Adrenal gland (tissue), 12 donors: ENCODE results near the gene GABBR1. TPM values are rescaled to one million over a fixed set of nuclear protein-coding genes. Genes with fewer than 3 reads are reported as not detected.

Source experiments
- DNase-seq, 7 donors: peaks; one replicate each; pipeline ENCODE4 v3.0.0-alpha.2; 2019 to 2020
- H3K27ac ChIP-seq, 5 donors: fragments of 200-600 bp; sonication (generic) in 4 of 5; 1 replicate in 3 of 5; 2 replicates in 2 of 5; pipeline versions ENCODE4 v1.5.1 to v1.8.0; 2016 to 2020; ENCODE audit warnings: mild to moderate bottlenecking in 1 of 5
- H3K27me3 ChIP-seq: fragments of 200-600 bp; 2 replicates; pipeline ENCODE4 v1.8.0; 2021
- H3K36me3 ChIP-seq, 2 donors: fragments of 200-600 bp; replicated peaks in 1 of 2; 1 replicate in 1 of 2; 2 replicates in 1 of 2; pipeline versions ENCODE4 v1.5.1 to v1.8.0; 2018 to 2022
- H3K4me1 ChIP-seq, 2 donors: fragments of 200-600 bp; replicated peaks in 1 of 2; 1 replicate in 1 of 2; 2 replicates in 1 of 2; pipeline versions ENCODE4 v1.5.1 to v1.8.0; 2018 to 2021
- H3K4me3 ChIP-seq, 4 donors: fragments of 200-600 bp; sonication (generic) in 3 of 4; one replicate each; pipeline ENCODE4 v1.5.1; 2016 to 2018
- H3K9me3 ChIP-seq, 3 donors: fragments of 200-600 bp; sonication (generic) in 1 of 3; replicated peaks in 1 of 3; 1 replicate in 2 of 3; 2 replicates in 1 of 3; pipeline versions ENCODE4 v1.5.1 to v1.8.0; 2016 to 2021
- POLR2A ChIP-seq, 2 donors: fragments of 450-650 bp; IDR thresholded peaks; one replicate each; pipeline ENCODE4 v1.6.1; 2017; ENCODE audit warnings: antibody characterized with exemption in 2 of 2, mild to moderate bottlenecking in 2 of 2, moderate library complexity in 1 of 2
- WGBS, 4 donors: extraction: QIAGEN DNeasy Blood & Tissue Kit in 2 of 4; methylation state at CpG; one replicate each; pipeline versions ENCODE4 v1.1.5 to v1.1.7; 2013 to 2017; 5-methylcytosine and 5-hydroxymethylcytosine counted together
- intact Hi-C, 2 donors: fragments of 100-400 bp; cut with DNase I; formaldehyde crosslinking; loops; one replicate each; pipeline versions ENCODE4 v1.14.1 to v1.15.0; 2022 to 2023
- polyA plus RNA-seq, 3 donors: library from polyadenylated mRNA; stranded (reverse); fragments of 200-250 nt in 2 of 3; fragments of 350-450 nt in 1 of 3; fragmentation: Illumina TruSeq in 1 of 3; extraction: RNeasy Lipid Tissue Mini Kit (QIAGEN cat#74804) in 1 of 3; gene quantifications; one replicate each; pipeline ENCODE4 v1.2.3, GENCODE V29; 2013 to 2014
- total RNA-seq, 9 donors: library from RNA; depleted of rRNA in 4 of 9; stranded (reverse); fragments of >200 nt in 4 of 9; fragments of 120-200 nt in 1 of 9; fragmentation: NEBNext Ultra II Directional in 1 of 9; extraction: Animal tissue kit (Norgen Biotek cat#: 25700) in 1 of 9; gene quantifications; one replicate each; pipeline versions ENCODE4 v1.1.0 to v1.2.4, GENCODE V29; 2013 to 2023
- TF ChIP-seq, protein P1 (sequence below), 6 experiments: fragments of 450-650 bp in 4 of 6; fragments of 200-600 bp in 2 of 6; sonication (generic) in 1 of 6; IDR thresholded peaks; 1 replicate in 5 of 6; 2 replicates in 1 of 6; pipeline versions ENCODE4 v1.5.1 to v1.8.0; 2016 to 2021; ENCODE audit warnings: antibody characterized with exemption in 6 of 6, mild to moderate bottlenecking in 2 of 6, moderate library complexity in 1 of 6
- donor health status: healthy with polysubstance abuse.
- donor health status: Bipolar disorder and iron deficiency.
- donor health status: DM: yes; HTN: yes; CAD: no.
- donor health status: DM: no; HTN: no; CAD: no.
- donor health status: DM: no; HTN: no; CAD: no.
- donor health status: DM: yes; HTN: yes; CAD: no.

The GABBR1 gene
- total and polyA plus RNA-seq, 12 donors: 6.9 to 68.9 (median 18.1) TPM

DNA sequence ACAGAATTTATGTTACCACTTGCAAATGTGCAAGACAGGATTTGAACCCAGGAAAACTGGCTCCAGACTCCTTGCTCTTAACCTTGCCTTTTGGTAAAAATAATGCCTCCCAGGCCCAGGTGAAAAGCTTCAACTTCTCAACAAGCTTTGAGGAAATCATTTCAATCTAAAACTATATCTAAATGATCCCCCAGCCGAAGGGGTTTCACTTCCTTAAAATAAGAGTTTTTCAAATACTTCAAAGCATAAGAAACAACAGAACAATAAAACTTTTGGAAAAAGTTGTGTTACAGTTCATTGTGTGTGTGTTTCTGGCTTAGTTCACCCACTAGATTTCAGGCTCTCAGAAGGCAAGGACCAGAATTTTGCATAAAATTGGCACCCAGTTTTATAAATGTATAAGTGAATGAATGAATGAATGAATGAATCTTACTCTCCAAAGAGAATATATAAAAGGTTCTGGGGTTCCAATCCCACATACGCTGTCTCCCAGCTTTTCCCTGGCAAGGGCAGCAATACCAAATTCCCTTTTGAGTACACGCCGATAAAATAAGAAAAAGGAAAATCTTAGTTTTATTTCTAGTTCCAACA is 42.7 kb downstream of the GABBR1 start:
- H3K4me3 ChIP-seq: no peak overlapping the region
- no peak for DNase-seq
- no peak for TF ChIP-seq POLR2A (IDR thresholded peaks at IDR 0.05)
- no peak overlapping the region for H3K27ac ChIP-seq
- intact Hi-C loops: no loop called here
- no peaks in the 10 kb centered on the region for H3K9me3 ChIP-seq
- no peaks in the 10 kb centered on the region for H3K4me1 ChIP-seq
- H3K27me3 ChIP-seq: no peaks in the 10 kb centered on the region
- WGBS, 4 donors: 74 to 85% (median 81%) methylated on average over 4 of the region's 4 CpGs
- H3K36me3 ChIP-seq: no peaks in the 10 kb centered on the region

DNA sequence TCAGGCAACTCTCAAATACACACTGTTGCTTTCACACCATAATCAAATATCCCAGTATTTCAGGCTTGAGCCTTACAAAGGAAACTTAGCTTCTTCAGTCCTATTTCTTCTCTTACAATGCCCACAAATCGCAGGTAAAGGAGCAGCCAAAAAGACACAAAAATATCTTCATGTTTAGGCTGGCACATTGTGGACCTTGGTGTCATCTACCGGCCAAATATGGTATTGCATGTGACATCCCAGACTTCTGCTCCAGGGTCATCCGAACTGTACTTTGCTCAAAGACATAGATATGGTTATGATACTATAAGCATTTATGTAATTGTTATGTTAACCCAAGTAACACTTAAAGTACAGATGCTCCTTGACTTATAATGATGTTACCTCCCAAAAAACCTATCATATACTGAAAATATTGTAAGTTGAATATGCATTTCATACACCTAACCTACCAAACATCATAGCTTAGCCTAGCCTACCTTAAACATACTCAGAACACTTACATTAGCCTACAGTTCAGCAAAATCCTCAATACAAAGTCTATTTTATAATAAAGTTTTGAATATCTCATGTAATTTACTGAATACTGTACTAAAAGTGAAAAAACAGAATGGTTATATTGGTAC is 43.4 kb downstream of the GABBR1 start:
- Histone ChIP-seq H3K36me3 (no peaks in the 10 kb centered on the region), H3K27ac (no peak overlapping the region), H3K4me3 (no peak overlapping the region), H3K4me1 (no peaks in the 10 kb centered on the region), H3K9me3 (no peaks in the 10 kb centered on the region), H3K27me3 (no peaks in the 10 kb centered on the region)
- WGBS, 4 donors: 2 to 9% (median 3%) methylated on average over 3 of the region's 3 CpGs
- no peak for TF ChIP-seq POLR2A (IDR thresholded peaks at IDR 0.05)
- TF ChIP-seq, protein P1, sequence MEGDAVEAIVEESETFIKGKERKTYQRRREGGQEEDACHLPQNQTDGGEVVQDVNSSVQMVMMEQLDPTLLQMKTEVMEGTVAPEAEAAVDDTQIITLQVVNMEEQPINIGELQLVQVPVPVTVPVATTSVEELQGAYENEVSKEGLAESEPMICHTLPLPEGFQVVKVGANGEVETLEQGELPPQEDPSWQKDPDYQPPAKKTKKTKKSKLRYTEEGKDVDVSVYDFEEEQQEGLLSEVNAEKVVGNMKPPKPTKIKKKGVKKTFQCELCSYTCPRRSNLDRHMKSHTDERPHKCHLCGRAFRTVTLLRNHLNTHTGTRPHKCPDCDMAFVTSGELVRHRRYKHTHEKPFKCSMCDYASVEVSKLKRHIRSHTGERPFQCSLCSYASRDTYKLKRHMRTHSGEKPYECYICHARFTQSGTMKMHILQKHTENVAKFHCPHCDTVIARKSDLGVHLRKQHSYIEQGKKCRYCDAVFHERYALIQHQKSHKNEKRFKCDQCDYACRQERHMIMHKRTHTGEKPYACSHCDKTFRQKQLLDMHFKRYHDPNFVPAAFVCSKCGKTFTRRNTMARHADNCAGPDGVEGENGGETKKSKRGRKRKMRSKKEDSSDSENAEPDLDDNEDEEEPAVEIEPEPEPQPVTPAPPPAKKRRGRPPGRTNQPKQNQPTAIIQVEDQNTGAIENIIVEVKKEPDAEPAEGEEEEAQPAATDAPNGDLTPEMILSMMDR (IDR thresholded peaks at IDR 0.05): peak; percentile 90 to 96 (median 94)
- DNase-seq: peak; percentile 31 to 77 (median 47)
- intact Hi-C loops: loop anchor here in 1 of 2 donors (10.0 kb wide), 1 partner anchor 905 kb away; no protein-coding TSS in a partner anchor

DNA sequence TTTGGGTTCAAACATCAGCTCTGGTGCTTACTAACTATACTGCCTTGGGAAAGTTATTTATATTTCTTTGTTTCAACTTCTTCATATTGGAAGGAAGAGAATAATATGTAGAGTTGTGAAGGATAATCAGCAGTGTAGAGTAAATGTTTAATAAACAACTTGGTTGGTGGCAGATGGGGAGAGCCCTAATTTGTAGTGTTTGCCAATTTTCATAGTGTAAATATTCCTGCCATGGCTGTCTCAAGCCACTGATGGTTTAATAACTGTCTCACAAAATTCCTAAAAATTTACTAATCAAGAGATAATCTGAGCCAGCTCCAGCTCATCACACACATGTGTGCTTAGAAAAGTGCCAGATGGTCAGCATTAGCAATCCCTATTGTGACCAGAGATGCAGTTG is 48.2 kb downstream of the GABBR1 start, which contains the start of gene OR2H2:
Gene OR2H2, plus strand, starts transcription at position 301 of the 400 bp plus-strand sequence. CDS start 2,824 bp downstream, outside the sequence.
- H3K27me3 ChIP-seq: no peaks in the 10 kb centered on the region
- intact Hi-C loops: loop anchor here in 1 of 2 donors (10.0 kb wide), 1 partner anchor 900 kb away; no protein-coding TSS in a partner anchor
- H3K9me3 ChIP-seq: no peaks in the 10 kb centered on the region
- TF ChIP-seq, protein P1 (IDR thresholded peaks at IDR 0.05): no peak
- no peak for TF ChIP-seq POLR2A (IDR thresholded peaks at IDR 0.05)
- H3K36me3 ChIP-seq: no peaks in the 10 kb centered on the region
- no peak within 1 kb of the TSS for H3K27ac ChIP-seq
- no peak within 1 kb of the TSS for H3K4me3 ChIP-seq
- DNase-seq: no peak
- H3K4me1 ChIP-seq: no peaks in the 10 kb centered on the region

DNA sequence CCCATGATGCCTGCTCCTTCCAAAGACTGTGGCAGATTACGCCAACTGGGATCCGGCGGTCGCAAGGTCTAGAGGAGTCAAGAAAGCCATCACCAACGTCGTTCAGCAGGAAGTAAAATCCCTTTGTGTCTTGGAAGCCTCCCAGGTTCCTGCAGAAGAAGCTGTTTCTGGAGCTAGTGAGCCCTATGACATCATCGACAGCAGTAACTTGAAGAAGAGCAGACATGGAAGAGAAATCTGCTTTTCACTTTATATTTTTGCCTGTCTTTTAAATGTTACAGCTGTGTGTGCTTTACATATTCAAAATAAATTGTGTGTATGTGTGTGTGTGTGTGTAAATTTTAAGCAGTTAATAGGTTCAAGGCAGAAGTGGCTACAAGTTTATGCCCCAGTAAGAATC is 55.4 kb downstream of the GABBR1 start:
- TF ChIP-seq, protein P1 (IDR thresholded peaks at IDR 0.05): no peak
- no peak for TF ChIP-seq POLR2A (IDR thresholded peaks at IDR 0.05)
- Histone ChIP-seq H3K27ac (no peak overlapping the region), H3K36me3 (no peaks in the 10 kb centered on the region), H3K9me3 (no peaks in the 10 kb centered on the region), H3K27me3 (peaks cover 4% of the 10 kb centered on the region), H3K4me1 (no peaks in the 10 kb centered on the region), H3K4me3 (no peak overlapping the region)
- whole genome bisulfite sequencing, 4 donors: 66 to 77% (median 71%) methylated on average over 7 of the region's 7 CpGs
- DNase-seq: no peak
- intact Hi-C loops: no loop called here

DNA sequence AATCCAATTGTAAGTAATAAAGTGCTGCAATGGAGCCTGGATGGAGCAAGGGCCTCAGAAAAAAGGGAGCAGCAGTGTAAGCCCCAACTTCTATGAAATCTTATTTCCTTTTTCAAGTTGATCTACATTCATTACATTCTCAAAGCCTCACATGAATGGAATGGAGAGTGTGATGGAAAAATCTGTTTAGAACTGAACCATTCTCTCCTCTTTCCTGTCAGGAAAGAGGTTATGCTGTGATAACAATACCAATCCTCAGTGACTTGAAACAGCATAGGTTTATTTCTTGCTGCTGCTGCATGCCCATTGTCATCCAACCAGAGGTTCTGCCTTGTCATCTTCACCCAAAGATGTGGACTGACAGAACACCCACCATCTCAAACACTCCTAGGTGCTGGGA is 56.9 kb downstream of the GABBR1 start:
- H3K27ac ChIP-seq: no peak overlapping the region
- TF ChIP-seq, protein P1 (IDR thresholded peaks at IDR 0.05): no peak
- TF ChIP-seq POLR2A (IDR thresholded peaks at IDR 0.05): no peak
- H3K27me3 ChIP-seq: peaks cover 8% of the 10 kb centered on the region
- H3K36me3 ChIP-seq: no peaks in the 10 kb centered on the region
- no peaks in the 10 kb centered on the region for H3K4me1 ChIP-seq
- H3K9me3 ChIP-seq: no peaks in the 10 kb centered on the region
- intact Hi-C loops: no loop called here
- H3K4me3 ChIP-seq: no peak overlapping the region
- DNase-seq: no peak
